AG04449 (cell line): ENCODE measurements around the gene FUT3.

Source experiments
- CTCF ChIA-PET: fragments of 350-600 bp; formaldehyde crosslinking; extraction: SDS; loops from one replicate; lab custom pipeline; 2021; ENCODE audit warnings: antibody characterized with exemption; lab: Yijun Ruan, JAX
- POLR2A ChIA-PET: fragments of 400-600, 350-600 bp; formaldehyde crosslinking; extraction: SDS; loops from one replicate; lab custom pipeline; 2020; ENCODE audit warnings: antibody characterized with exemption, inconsistent platforms; lab: Yijun Ruan, JAX
- DNase-seq: peaks from one replicate; pipeline ENCODE4 v3.0.0-alpha.2; 2010; ENCODE audit warnings: low read depth, low spot score
- H3K4me3 ChIP-seq: 2 replicates; pipeline ENCODE4 v1.5.1; 2011; ENCODE audit warnings: low read depth, mild to moderate bottlenecking, control low read depth, low read length
- TF ChIP-seq, protein P1 (sequence below): IDR thresholded peaks from one replicate; pipeline ENCODE4 v1.5.1; 2011; ENCODE audit warnings: mild to moderate bottlenecking, moderate library complexity, low read length, control low read depth, inconsistent platforms; ENCODE audit not compliant: insufficient read depth; ENCODE audit errors: missing control alignments

The FUT3 gene

DNA sequence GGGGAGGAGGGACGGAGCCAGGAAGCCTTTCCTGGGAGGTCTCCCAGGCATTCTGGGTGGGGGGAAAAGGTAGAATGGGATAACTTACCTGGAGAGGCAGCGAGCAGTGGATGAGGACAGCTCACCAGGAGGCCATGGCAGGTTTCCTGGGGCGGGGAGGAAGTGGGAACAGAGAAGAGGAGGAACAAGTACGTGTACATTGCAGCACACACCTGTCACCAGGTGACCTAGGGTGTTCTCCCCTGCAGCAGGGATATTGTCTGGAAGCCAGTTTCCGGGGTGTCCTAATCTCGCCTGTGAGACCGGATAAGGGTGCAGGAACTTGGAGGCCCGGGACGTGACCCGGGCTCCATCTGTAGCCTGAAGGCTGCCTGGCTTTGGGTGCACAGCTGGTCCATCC is at the start of gene FUT3:
FUT3 (minus strand) TSS at position 148 of the 400 bp plus-strand sequence.
- TF ChIP-seq, protein P1, sequence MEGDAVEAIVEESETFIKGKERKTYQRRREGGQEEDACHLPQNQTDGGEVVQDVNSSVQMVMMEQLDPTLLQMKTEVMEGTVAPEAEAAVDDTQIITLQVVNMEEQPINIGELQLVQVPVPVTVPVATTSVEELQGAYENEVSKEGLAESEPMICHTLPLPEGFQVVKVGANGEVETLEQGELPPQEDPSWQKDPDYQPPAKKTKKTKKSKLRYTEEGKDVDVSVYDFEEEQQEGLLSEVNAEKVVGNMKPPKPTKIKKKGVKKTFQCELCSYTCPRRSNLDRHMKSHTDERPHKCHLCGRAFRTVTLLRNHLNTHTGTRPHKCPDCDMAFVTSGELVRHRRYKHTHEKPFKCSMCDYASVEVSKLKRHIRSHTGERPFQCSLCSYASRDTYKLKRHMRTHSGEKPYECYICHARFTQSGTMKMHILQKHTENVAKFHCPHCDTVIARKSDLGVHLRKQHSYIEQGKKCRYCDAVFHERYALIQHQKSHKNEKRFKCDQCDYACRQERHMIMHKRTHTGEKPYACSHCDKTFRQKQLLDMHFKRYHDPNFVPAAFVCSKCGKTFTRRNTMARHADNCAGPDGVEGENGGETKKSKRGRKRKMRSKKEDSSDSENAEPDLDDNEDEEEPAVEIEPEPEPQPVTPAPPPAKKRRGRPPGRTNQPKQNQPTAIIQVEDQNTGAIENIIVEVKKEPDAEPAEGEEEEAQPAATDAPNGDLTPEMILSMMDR = no peak
- ChIA-PET CTCF (interaction anchor here (1.6 to 1.9 kb wide), 2 partner anchors 43 to 47 kb away, joined by 4 to 6 read pairs; partner anchors contain the start of gene NRTN), POLR2A (interaction anchor here (1.0 kb wide), 1 partner anchor 23 kb away, joined by 7 read pairs; no protein-coding TSS in a partner anchor)
- H3K4me3 ChIP-seq = no peak within 1 kb of the TSS
- DNase-seq = no peak

DNA sequence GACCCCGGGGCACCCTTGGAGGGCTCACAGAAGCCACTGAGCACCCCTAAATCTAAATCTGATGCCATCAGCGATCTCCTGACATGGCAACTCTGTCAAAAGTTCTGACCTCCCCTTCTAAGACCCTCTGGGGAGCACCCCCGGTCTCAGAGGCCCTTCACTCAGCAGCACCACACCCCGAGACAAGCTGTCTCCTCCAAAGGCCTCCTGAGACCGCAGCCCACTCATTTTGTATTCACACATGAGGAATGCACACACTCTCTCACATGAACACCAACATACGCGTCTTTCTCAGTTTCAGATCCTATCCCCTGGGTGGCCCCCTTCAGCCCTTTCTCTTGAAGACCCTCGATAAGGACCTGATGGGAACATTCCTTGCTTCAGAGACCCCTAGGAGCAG is 49.7 kb upstream of the FUT3 start:
- POLR2A ChIA-PET = no interaction called here
- TF ChIP-seq, protein P1 = no peak

DNA sequence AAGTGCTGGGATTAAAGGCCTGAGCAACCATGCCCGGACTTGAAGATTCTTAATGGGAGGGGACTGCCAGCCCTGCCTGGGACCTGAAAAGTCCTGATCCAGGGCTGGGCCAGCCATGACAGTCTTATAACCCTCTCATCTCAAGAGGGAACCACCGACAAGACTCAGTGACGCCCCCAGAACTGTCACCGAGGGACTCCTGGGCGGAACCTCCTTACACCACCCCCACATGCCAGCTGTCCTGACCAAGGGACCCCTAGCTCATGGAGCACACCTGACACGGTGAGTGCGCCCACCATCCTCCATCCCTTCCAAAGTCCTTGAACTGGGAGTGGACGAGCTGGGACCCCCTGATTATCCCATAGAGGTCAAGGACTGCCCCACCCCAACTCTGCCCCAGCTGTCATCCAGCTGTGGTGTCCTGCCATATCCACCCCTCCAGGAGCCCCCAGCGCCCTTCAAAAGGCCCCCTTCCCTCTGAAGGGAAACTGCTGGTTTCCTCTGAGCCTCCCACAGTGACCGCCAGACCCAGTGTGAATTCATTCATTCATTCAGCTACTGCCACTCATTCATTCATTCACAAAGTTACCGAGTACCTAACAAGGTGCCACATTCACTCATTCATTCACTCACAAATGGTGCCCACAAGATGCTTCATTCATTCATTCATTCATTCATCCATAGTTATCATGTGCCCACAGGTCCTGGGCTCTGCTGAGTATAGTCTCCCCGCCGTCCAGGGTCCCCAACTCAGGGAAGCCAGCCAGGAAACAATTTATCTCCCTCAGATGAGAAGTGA is 48.7 kb upstream of the FUT3 start:
- H3K4me3 ChIP-seq = no peak overlapping the region
- CTCF ChIA-PET = interaction anchor here (1.2 to 2.9 kb wide), 3 partner anchors 9 to 96 kb away, joined by 3 to 22 read pairs (median 5); partner anchors contain the start of gene NRTN
- DNase-seq = no peak
- TF ChIP-seq, protein P1 = no peak
- POLR2A ChIA-PET = no interaction called here

More for the DNA sequence above, 49.7 kb upstream of the FUT3 start:
- CTCF ChIA-PET = interaction anchor here (1.6 to 4.9 kb wide), 3 partner anchors 9 to 97 kb away, joined by 3 to 41 read pairs (median 22); partner anchors contain the start of gene NRTN
- H3K4me3 ChIP-seq = no peak overlapping the region
- DNase-seq = no peak

DNA sequence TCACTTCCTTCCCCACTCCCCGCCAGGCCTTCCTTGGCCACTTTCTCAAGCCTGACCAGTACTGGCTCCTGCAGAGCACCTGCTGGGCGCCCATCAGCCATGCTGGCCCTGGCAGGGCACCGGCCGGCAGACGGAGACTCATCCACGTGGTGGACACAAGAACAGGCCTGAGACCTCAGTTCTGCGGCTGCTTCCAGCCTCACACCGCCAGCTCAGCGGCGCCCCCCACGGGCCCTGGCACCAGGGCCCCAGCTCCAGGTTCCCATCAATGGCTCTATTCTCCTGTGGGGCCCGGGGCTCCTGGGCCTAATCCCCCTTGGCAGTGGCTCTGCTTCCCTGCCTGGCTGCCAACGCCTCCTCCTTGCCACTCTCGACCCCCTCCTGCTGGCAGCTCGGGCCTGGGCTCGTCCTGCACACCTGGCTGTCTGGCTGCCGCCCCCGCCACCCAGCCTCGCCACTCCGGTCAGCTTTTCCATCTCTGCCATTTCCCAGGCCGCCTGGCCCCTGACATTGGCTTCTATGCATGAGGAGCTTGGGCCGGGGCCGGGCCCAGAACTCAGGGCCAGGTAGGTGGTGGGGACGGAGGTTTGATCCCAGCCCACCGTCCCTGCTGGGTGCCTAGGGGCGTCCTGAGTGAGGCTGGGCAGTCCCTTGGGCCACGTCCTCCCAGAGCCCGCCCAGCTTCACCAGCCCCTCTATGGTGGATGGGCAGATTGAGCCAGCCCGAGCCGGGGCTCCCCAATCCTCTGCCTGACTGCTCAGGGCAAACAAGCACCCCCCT is 46.1 kb upstream of the FUT3 start:
- TF ChIP-seq, protein P1 = no peak
- CTCF ChIA-PET = interaction anchor here (0.7 to 3.9 kb wide), 2 partner anchors 16 to 94 kb away, joined by 3 to 31 read pairs; partner anchors contain the start of gene NRTN
- no peak overlapping the region for H3K4me3 ChIP-seq
- POLR2A ChIA-PET = no interaction called here
- DNase-seq = no peak

DNA sequence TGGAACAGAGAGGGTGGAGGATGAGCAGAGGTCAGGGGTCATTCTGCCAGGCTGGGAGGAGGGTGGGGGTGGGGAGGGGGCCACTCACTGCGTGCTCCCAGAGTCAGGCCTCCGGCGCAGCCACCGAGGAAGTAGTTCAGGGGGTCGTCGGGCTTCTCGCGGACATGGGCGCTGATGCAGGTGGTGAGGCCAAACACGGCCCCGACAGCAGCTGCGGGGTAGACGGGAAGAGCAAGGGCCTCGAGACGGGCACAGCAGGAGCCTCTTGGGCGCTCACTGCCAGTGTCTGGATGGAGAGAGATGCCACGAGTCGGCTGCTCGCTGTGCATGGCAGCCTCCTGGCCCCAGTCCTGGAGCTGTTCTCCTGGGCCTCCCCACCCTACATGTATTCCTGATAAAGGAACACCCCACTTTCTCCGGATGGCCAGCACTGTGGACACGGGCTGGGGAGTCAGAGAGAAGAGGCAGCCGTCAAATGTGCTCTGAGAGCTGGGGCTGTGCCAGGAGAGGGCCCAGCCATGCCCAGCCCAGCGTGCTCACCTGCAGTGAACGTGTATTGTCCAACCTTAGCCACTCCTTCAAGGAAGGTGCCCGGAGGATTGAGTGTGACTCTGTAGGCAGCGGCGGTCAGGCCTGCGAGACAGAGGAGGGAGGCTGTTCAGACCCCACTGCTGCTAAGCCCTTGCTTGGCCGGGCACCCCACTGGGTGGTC is 45.3 kb upstream of the FUT3 start:
- no peak overlapping the region for H3K4me3 ChIP-seq
- ChIA-PET POLR2A (no interaction called here), CTCF (interaction anchor here (0.9 to 3.9 kb wide), 2 partner anchors 70 to 93 kb away, joined by 3 to 31 read pairs; partner anchors contain the start of gene NRTN)
- TF ChIP-seq, protein P1 = no peak
- DNase-seq = no peak
